HepG2 (cell line): ENCODE measurements around the gene CDK15. TPM values are rescaled to one million over a fixed set of nuclear protein-coding genes. Genes with fewer than 3 reads are reported as not detected.
"Not testable (repeated sequence)": the region's sequence is repeated elsewhere in the genome, so short reads cannot be mapped to it uniquely, and the experiment has no call there.

Source experiments
- ATAC-seq: fragments of 200-7000 bp; cut with Tn5 transposase; 3 replicates; pipeline ENCODE4 v1.9.1; 2020; ENCODE audit warnings: mild to moderate bottlenecking, moderate library complexity
- BruUV-seq: library from RNA; stranded (reverse); fragments of 400-500 nt; replicated peaks from 2 replicates; lab custom pipeline; 2021; lab: Mats Ljungman, UMichigan
- CTCF ChIA-PET: fragments of 300-600 bp; formaldehyde crosslinking; extraction: SDS; loops from one replicate; lab custom pipeline; 2021; ENCODE audit warnings: low total read pairs, inconsistent platforms, low intra/inter-chr PET ratio; lab: Yijun Ruan, JAX
- POLR2A ChIA-PET: fragments of 350-600 bp; sonication (Branson Sonifier 250); formaldehyde crosslinking; loops from one replicate; lab custom pipeline; 2020; ENCODE audit warnings: antibody characterized with exemption, inconsistent platforms; lab: Yijun Ruan, JAX
- DNase-seq: peaks from one replicate; pipeline ENCODE4 v3.0.0-alpha.2; 2015; ENCODE audit warnings: low spot score
- FAIRE-seq: peaks from 3 replicates; lab custom pipeline; 2011; peaks lifted over from hg19 to GRCh38; lab: Jason Lieb, UNC
- H2AFZ ChIP-seq: one replicate; pipeline ENCODE4 v1.6.1; 2011; ENCODE audit warnings: low read length, inconsistent platforms
- H3K27ac ChIP-seq: fragments of 300-600 bp; 3 replicates; pipeline ENCODE4 v1.8.0; 2011; ENCODE audit warnings: mixed run types, mild to moderate bottlenecking, mixed read lengths, low read length, inconsistent platforms; ENCODE audit not compliant: insufficient read depth; ENCODE audit errors: extremely low read length
- H3K27me3 ChIP-seq, 2 experiments: fragments of 200-600 bp in 1 of 2; 2 replicates in 1 of 2; 3 replicates in 1 of 2; pipeline versions ENCODE4 v1.6.0 to v1.8.0; 2011; ENCODE audit warnings: low read length in 2 of 2, mild to moderate bottlenecking in 2 of 2, moderate library complexity in 2 of 2, inconsistent platforms in 1 of 2; ENCODE audit not compliant: insufficient read depth in 2 of 2, control insufficient read depth in 1 of 2
- H3K36me3 ChIP-seq, 2 experiments: fragments of 200-600 bp in 1 of 2; replicated peaks in 1 of 2; 2 replicates in 1 of 2; 3 replicates in 1 of 2; pipeline versions ENCODE4 v1.5.1 to v1.8.0; 2011; ENCODE audit warnings: low read length in 2 of 2, inconsistent platforms in 1 of 2; ENCODE audit not compliant: insufficient read depth in 2 of 2, control insufficient read depth in 1 of 2
- H3K4me1 ChIP-seq: 2 replicates; pipeline ENCODE4 v1.5.1; 2012; ENCODE audit warnings: low read length, inconsistent platforms; ENCODE audit not compliant: insufficient read depth
- H3K4me2 ChIP-seq: 2 replicates; pipeline ENCODE4 v1.6.0; 2011; ENCODE audit warnings: low read depth, low read length, inconsistent platforms
- H3K4me3 ChIP-seq, 3 experiments: fragments of 200-600 bp in 1 of 3; sonication (generic), shearing (Covaris generic) in 1 of 3; replicated peaks in 1 of 3; 2 replicates each; pipeline ENCODE4 v1.5.1; 2011 to 2016; ENCODE audit warnings: low read length in 3 of 3, inconsistent platforms in 2 of 3, low read depth in 2 of 3, mild to moderate bottlenecking in 2 of 3, control low read depth in 1 of 3, mixed read lengths in 1 of 3; ENCODE audit not compliant: insufficient read depth in 1 of 3
- H3K79me2 ChIP-seq: one replicate; pipeline ENCODE4 v1.6.1; 2011; ENCODE audit warnings: low read length, inconsistent platforms; ENCODE audit not compliant: insufficient read depth
- H3K9ac ChIP-seq: 2 replicates; pipeline ENCODE4 v1.6.0; 2011; ENCODE audit warnings: mild to moderate bottlenecking, low read depth, low read length, inconsistent platforms; ENCODE audit not compliant: insufficient read depth
- H3K9me3 ChIP-seq: 2 replicates; pipeline ENCODE4 v1.5.1; 2012; ENCODE audit warnings: mild to moderate bottlenecking, low read length
- H4K20me1 ChIP-seq: 2 replicates; pipeline ENCODE4 v1.6.0; 2011; ENCODE audit warnings: inconsistent platforms, mild to moderate bottlenecking, low read length, moderate library complexity; ENCODE audit not compliant: insufficient read depth
- ATF5 ChIP-seq: sonication (generic); formaldehyde crosslinking; IDR thresholded peaks from 2 replicates; pipeline ENCODE4 v1.4.0; 2020; ENCODE audit warnings: mild to moderate bottlenecking, low read depth, missing genetic modification reagents
- DMAP1 ChIP-seq: IDR thresholded peaks from 2 replicates; pipeline ENCODE4 v1.6.1; 2016
- FOSL2 ChIP-seq: sonication (generic); formaldehyde crosslinking; IDR thresholded peaks from 2 replicates; pipeline ENCODE4 v1.4.0; 2020; ENCODE audit warnings: missing genetic modification reagents
- IKZF5 ChIP-seq: IDR thresholded peaks from 2 replicates; pipeline ENCODE4 v1.6.1; 2018; ENCODE audit warnings: missing genetic modification reagents, mild to moderate bottlenecking, missing compliant biosample characterization
- MAF1 ChIP-seq: sonication (generic); formaldehyde crosslinking; IDR thresholded peaks from 2 replicates; pipeline ENCODE4 v1.5.0; 2020; ENCODE audit warnings: missing genetic modification reagents, borderline replicate concordance
- RBAK ChIP-seq: sonication (generic); formaldehyde crosslinking; IDR thresholded peaks from 2 replicates; pipeline ENCODE4 v1.5.1; 2020; ENCODE audit warnings: mild to moderate bottlenecking, missing genetic modification reagents
- THAP8 ChIP-seq: sonication (generic); formaldehyde crosslinking; IDR thresholded peaks from 2 replicates; pipeline ENCODE4 v1.5.1; 2020; ENCODE audit warnings: missing genetic modification reagents, mild to moderate bottlenecking, borderline replicate concordance
- ZNF766 ChIP-seq: sonication (generic); formaldehyde crosslinking; IDR thresholded peaks from 2 replicates; pipeline ENCODE4 v1.5.0; 2020; ENCODE audit warnings: missing genetic modification reagents, borderline replicate concordance
- ZNF781 ChIP-seq: sonication (generic); formaldehyde crosslinking; IDR thresholded peaks from 2 replicates; pipeline ENCODE4 v1.5.1; 2020; ENCODE audit warnings: borderline replicate concordance, mild to moderate bottlenecking, missing genetic modification reagents; ENCODE audit errors: not compliant biosample characterization
- WGBS: methylation state at CpG from one replicate; pipeline ENCODE4 v1.1.6; 2017; ENCODE audit warnings: low lambda C conversion rate; 5-methylcytosine and 5-hydroxymethylcytosine counted together
- in situ Hi-C: cut with HindIII; loops from 2 replicates; pipeline ENCODE4 v1.10.0; 2017; ENCODE audit warnings: low pct_unique_long_range_greater_than_20kb; ENCODE audit not compliant: extremely low pct_ligation_motif_present
- intact Hi-C: fragments of 100-400 bp; cut with micrococcal nuclease; formaldehyde crosslinking; loops from one replicate; pipeline ENCODE4 v1.10.0; 2022; ENCODE audit not compliant: unreplicated experiment
- polyA plus RNA-seq, 8 experiments: library from polyadenylated mRNA; depleted of rRNA in 3 of 8; stranded (reverse) in 7 of 8; unstranded in 1 of 8; fragments of >200 nt; fragmentation: Illumina TruSeq in 4 of 8; extraction: Trizol in 4 of 8; gene quantifications; 2 replicates each; pipeline versions ENCODE4 v1.2.1 to v1.2.3, GENCODE V29; 2011 to 2016; ENCODE audit warnings: low read depth in 4 of 8, missing spikeins in 1 of 8, mixed read lengths in 1 of 8; ENCODE audit not compliant: insufficient read depth in 1 of 8
- total RNA-seq, 5 experiments: library from RNA; depleted of rRNA; stranded (reverse); fragments of >200 nt; fragmentation: Illumina TruSeq; extraction: Trizol; gene quantifications; 2 replicates each; pipeline ENCODE4 v1.2.3, GENCODE V29; 2016; ENCODE audit warnings: low read depth in 1 of 5
- TF ChIP-seq, protein P1 (sequence below): sonication (generic); formaldehyde crosslinking; IDR thresholded peaks from 2 replicates; pipeline ENCODE4 v1.8.1; 2022; ENCODE audit warnings: mild to moderate bottlenecking, missing genetic modification reagents

Gene CDK15
- total and polyA plus RNA-seq, 2 of the 13 experiments (the other 11 are each of a cell fraction or from before 2014, with no cell fraction given) = not detected

GRCh38 chr2:201842131-201842860 is 36.0 kb downstream of the CDK15 start:
- no peaks in the 10 kb centered on the region for H4K20me1 ChIP-seq
- no peak overlapping the region for H3K4me3 ChIP-seq
- no peak for DNase-seq
- BruUV-seq = no TSS peak
- no peak for ATAC-seq
- H3K4me2 ChIP-seq = no peak overlapping the region
- WGBS = 15% methylated on average over 5 of the region's 5 CpGs
- H3K79me2 ChIP-seq = no peaks in the 10 kb centered on the region
- TF ChIP-seq, protein P1, sequence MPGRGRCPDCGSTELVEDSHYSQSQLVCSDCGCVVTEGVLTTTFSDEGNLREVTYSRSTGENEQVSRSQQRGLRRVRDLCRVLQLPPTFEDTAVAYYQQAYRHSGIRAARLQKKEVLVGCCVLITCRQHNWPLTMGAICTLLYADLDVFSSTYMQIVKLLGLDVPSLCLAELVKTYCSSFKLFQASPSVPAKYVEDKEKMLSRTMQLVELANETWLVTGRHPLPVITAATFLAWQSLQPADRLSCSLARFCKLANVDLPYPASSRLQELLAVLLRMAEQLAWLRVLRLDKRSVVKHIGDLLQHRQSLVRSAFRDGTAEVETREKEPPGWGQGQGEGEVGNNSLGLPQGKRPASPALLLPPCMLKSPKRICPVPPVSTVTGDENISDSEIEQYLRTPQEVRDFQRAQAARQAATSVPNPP (CRISPR knock-in tag) = no peak
- no peak for TF ChIP-seq ATF5 (CRISPR knock-in tag)
- no peak for TF ChIP-seq THAP8 (CRISPR knock-in tag)
- TF ChIP-seq IKZF5 (CRISPR knock-in tag) = no peak
- TF ChIP-seq MAF1 = no peak
- no peak for TF ChIP-seq ZNF766 (CRISPR knock-in tag)
- no peak for TF ChIP-seq DMAP1
- no peak for TF ChIP-seq ZNF781 (CRISPR knock-in tag)
- TF ChIP-seq FOSL2 (CRISPR knock-in tag) = no peak
- no peak for TF ChIP-seq RBAK
- no peaks in the 10 kb centered on the region for H3K36me3 ChIP-seq
- no peak overlapping the region for H3K9ac ChIP-seq
- FAIRE-seq = no peak
- no peaks in the 10 kb centered on the region for H3K9me3 ChIP-seq
- no peaks in the 10 kb centered on the region for H3K4me1 ChIP-seq
- no peak overlapping the region for H3K27ac ChIP-seq
- no peaks in the 10 kb centered on the region for H3K27me3 ChIP-seq
- ChIA-PET POLR2A (no interaction called here), CTCF (no interaction called here)
- intact Hi-C loops (no loop called here), in situ Hi-C loops (no loop called here)
- no peak overlapping the region for H2AFZ ChIP-seq

- H3K9me3 ChIP-seq, H3K4me3 ChIP-seq, DNase-seq, H3K4me1 ChIP-seq, POLR2A ChIA-PET, H4K20me1 ChIP-seq, H3K79me2 ChIP-seq, BruUV-seq, H3K4me2 ChIP-seq, H2AFZ ChIP-seq, H3K9ac ChIP-seq, H3K27me3 ChIP-seq, FAIRE-seq, H3K27ac ChIP-seq, in situ Hi-C loops, H3K36me3 ChIP-seq, intact Hi-C loops, CTCF ChIA-PET, ATAC-seq: not testable (repeated sequence)
- 74% methylated on average over 2 of the region's 2 CpGs for WGBS
Measured at GRCh38 chr2:201844922-201845321, 38.6 kb downstream of the CDK15 start.
